ENCODE measurements around the gene PDZD4. TPM values are rescaled to one million over a fixed set of nuclear protein-coding genes. Genes with fewer than 3 reads are reported as not detected.

The PDZD4 gene
- total RNA-seq, 6 experiments from 2014 or later = not detected

GRCh38 chrX:153845195-153845594 lies 14.9 kb upstream of the PDZD4 start:
- Mint-ChIP-seq H3K4me1 (ENCODE audit: low read depth) (no peaks in the 10 kb centered on the region), H3K36me3 (ENCODE audit: low read depth) (no peaks in the 10 kb centered on the region), H3K27ac (no peak overlapping the region), H3K27me3 (ENCODE audit: insufficient read depth) (peaks cover 15% of the 10 kb centered on the region), H3K4me3 (no peak overlapping the region), H3K9me3 (no peaks in the 10 kb centered on the region)
- TF ChIP-seq CTCF (IDR thresholded peaks at IDR 0.05) = no peak
- no peak for DNase-seq

- H3K27ac Mint-ChIP-seq = no peak overlapping the region
- DNase-seq = no peak
- H3K4me3 Mint-ChIP-seq = no peak overlapping the region
- peaks cover 21% of the 10 kb centered on the region for H3K27me3 Mint-ChIP-seq (ENCODE audit: insufficient read depth)
- no peak for TF ChIP-seq CTCF (IDR thresholded peaks at IDR 0.05)
- H3K9me3 Mint-ChIP-seq = no peaks in the 10 kb centered on the region
- no peaks in the 10 kb centered on the region for H3K36me3 Mint-ChIP-seq (ENCODE audit: low read depth)
- no peaks in the 10 kb centered on the region for H3K4me1 Mint-ChIP-seq (ENCODE audit: low read depth)
Measured at GRCh38 chrX:153844509-153845082, 14.3 kb upstream of the PDZD4 start.

- Mint-ChIP-seq H3K4me3 (no peak overlapping the region), H3K27ac (no peak overlapping the region), H3K36me3 (ENCODE audit: low read depth) (no peaks in the 10 kb centered on the region), H3K27me3 (ENCODE audit: insufficient read depth) (peaks cover 22% of the 10 kb centered on the region), H3K9me3 (no peaks in the 10 kb centered on the region), H3K4me1 (ENCODE audit: low read depth) (no peaks in the 10 kb centered on the region)
- TF ChIP-seq CTCF (IDR thresholded peaks at IDR 0.05) = no peak
- DNase-seq = no peak
Measured at GRCh38 chrX:153836921-153837320, 6.6 kb upstream of the PDZD4 start.

GRCh38 chrX:153832728-153833127 lies 2.4 kb upstream of the PDZD4 start:
- no peak overlapping the region for H3K4me3 Mint-ChIP-seq
- TF ChIP-seq CTCF (IDR thresholded peaks at IDR 0.05) = no peak
- no peaks in the 10 kb centered on the region for H3K4me1 Mint-ChIP-seq (ENCODE audit: low read depth)
- H3K27ac Mint-ChIP-seq = no peak overlapping the region
- no peak for DNase-seq
- H3K27me3 Mint-ChIP-seq (ENCODE audit: insufficient read depth) = peaks cover 18% of the 10 kb centered on the region
- no peaks in the 10 kb centered on the region for H3K36me3 Mint-ChIP-seq (ENCODE audit: low read depth)
- no peaks in the 10 kb centered on the region for H3K9me3 Mint-ChIP-seq

GRCh38 chrX:153831429-153832150 lies 1.2 kb upstream of the PDZD4 start:
- Mint-ChIP-seq H3K36me3 (ENCODE audit: low read depth) (no peaks in the 10 kb centered on the region), H3K4me1 (ENCODE audit: low read depth) (no peaks in the 10 kb centered on the region), H3K27me3 (ENCODE audit: insufficient read depth) (peaks cover 15% of the 10 kb centered on the region), H3K4me3 (no peak overlapping the region), H3K27ac (no peak overlapping the region), H3K9me3 (no peaks in the 10 kb centered on the region)
- no peak for TF ChIP-seq CTCF (IDR thresholded peaks at IDR 0.05)
- DNase-seq = no peak
